ENCODE results near the gene BSND.

DNA sequence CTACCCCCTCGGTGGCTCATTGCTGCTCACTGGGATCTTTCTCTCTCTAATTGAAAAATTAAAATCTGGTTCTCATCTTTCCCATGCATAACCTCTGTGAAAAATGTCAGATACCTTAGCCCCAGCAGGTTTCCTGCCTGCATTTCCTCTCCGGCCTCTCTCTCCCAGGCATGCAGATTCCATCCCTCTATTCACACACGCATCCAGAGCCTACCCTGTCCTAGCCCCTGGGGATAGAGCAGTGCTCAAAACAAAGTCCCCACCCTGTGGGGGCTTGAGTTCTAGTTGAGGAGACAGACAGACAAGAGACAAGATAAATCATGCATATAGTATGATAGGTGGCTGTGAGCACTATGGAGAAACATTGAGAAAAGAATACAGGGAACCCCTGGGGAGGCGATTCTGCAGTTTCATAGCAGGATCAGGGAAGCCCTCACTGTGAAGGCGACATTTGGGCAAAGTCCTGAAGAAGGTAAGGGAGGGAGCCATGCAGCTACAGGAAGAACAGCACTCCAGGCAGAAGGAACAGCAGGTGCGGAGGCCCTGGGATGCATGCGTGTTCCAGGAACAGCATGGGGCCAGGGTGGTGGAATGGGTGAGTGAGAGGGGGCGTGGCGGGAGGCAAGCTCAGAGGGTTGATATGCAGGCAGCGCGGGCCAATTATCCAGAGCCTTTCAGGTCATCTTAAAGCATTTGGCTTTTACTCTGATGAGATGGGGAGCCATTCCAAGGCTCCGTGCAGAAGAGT is 3.5 kb upstream of the BSND start:
- TF ChIP-seq, protein P1, sequence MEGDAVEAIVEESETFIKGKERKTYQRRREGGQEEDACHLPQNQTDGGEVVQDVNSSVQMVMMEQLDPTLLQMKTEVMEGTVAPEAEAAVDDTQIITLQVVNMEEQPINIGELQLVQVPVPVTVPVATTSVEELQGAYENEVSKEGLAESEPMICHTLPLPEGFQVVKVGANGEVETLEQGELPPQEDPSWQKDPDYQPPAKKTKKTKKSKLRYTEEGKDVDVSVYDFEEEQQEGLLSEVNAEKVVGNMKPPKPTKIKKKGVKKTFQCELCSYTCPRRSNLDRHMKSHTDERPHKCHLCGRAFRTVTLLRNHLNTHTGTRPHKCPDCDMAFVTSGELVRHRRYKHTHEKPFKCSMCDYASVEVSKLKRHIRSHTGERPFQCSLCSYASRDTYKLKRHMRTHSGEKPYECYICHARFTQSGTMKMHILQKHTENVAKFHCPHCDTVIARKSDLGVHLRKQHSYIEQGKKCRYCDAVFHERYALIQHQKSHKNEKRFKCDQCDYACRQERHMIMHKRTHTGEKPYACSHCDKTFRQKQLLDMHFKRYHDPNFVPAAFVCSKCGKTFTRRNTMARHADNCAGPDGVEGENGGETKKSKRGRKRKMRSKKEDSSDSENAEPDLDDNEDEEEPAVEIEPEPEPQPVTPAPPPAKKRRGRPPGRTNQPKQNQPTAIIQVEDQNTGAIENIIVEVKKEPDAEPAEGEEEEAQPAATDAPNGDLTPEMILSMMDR (IDR thresholded peaks at IDR 0.05; ENCODE audit: low read depth, low read length) = no peak
- no peak for TF ChIP-seq EZH2phosphoT487 (IDR thresholded peaks at IDR 0.05; ENCODE audit: low read depth)
